GM12892 (cell line): ENCODE measurements around the gene AZU1.

ENCODE experiments used
- DNase-seq: peaks from one replicate; pipeline ENCODE4 v3.0.0; 2011; ENCODE audit not compliant: insufficient read length
- FAIRE-seq: peaks from 2 replicates; lab custom pipeline; 2011; peaks lifted over from hg19 to GRCh38; lab: Jason Lieb, UNC
- POLR2A ChIP-seq: IDR thresholded peaks from 2 replicates; pipeline ENCODE4 v1.6.1; 2011; ENCODE audit warnings: low read depth, low read length, control low read depth
- POLR2AphosphoS5 ChIP-seq: IDR thresholded peaks from 2 replicates; pipeline ENCODE4 v1.6.1; 2011; ENCODE audit warnings: low read depth, low read length, control low read depth
- TAF1 ChIP-seq: IDR thresholded peaks from 2 replicates; pipeline ENCODE4 v1.6.1; 2011; ENCODE audit warnings: low read depth, mild to moderate bottlenecking, control low read depth, low read length, borderline replicate concordance

The AZU1 gene

GRCh38 chr19:805600-806550, 21.8 kb upstream of the AZU1 start:
- no peak for TF ChIP-seq TAF1
- 0 out of 2 replicates have a peak, but pooled peaks have one; percentile 19 for TF ChIP-seq POLR2A
- peak; percentile 47; the same call in 1 of the 2 replicates for TF ChIP-seq POLR2AphosphoS5
- DNase-seq (no peak), FAIRE-seq (no peak)

DNA sequence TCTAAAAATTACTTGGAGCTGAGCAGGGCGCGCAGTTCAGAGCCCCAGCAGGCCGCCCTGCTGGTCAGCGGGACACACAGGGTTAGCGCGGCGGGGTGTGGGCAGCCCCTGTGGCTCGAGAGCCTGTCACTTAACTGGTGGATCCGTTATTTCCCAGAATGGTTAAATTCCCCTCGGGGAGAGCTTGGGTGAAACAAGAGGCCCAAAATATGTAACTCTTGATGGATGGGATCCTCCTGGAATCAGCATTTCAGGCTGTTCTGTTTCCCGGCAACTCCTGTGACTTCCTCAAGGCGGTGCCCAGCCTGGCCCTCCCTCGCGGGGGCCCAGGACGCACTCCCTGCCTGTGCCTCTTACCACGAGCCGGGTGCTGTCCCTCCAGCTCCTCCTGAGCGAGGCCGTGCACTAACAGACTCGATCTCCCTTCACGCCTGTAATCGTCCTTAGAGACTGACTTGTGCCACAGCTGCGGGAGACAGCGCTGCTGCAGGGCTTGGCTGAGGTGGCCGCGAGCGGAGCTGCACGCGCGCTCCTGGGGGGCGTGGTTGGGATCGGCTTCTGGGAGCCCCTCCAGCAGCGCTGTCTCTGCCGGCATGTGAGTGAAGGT, 20.7 kb upstream of the AZU1 start:
- DNase-seq (peak; percentile 26), FAIRE-seq (no peak)
- TF ChIP-seq TAF1, result no peak
- 0 out of 2 replicates have a peak, but pooled peaks have one; percentile 52 for TF ChIP-seq POLR2A
- TF ChIP-seq POLR2AphosphoS5, result peak; percentile 78

DNA sequence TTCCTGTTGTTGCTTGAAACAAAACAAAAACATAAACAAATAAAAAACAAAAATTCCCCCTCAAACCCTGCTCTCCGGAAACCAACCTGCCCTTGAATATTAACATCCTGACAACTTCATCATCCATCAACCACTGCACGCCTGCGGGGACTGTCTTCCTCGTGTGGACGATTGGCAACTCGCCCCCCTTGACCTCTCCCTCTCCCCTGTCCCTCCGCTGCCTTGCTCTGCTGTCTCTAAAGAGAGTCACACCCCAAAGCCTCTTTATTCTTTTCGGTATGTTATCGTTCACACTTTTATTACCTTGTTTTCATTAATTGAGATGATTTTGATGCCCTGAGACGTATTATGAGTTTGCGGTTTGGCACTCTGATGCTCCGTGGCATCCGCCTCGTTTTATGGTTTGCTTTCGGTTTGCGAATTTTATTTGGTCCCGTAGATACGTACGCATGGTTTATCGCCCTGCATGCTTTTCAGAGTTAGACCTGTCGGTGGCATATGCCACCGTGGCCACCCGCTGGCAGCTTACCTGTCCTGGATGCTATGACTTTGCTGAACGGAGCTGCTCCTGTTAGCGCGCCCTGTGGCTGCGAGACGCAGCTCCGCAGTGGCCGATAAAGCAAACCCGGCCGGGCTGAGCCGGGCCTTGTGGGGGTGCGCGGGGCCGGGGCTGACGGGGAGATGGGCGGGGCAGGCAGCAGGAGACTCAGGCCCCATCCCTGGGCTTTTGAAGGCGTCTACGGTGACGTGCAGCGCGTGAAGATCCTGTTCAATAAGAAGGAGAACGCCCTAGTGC, 19.8 kb upstream of the AZU1 start:
- TF ChIP-seq TAF1 (no peak), POLR2A (0 out of 2 replicates have a peak, but pooled peaks have one; percentile 48), POLR2AphosphoS5 (peak; percentile 54)
- DNase-seq (peak; percentile 25), FAIRE-seq (no peak)

GRCh38 chr19:808423-808775, 19.2 kb upstream of the AZU1 start:
- TF ChIP-seq TAF1, result no peak
- TF ChIP-seq POLR2A, result peak; percentile 60; the same call in 1 of the 2 replicates
- peak; percentile 49; the same call in 1 of the 2 replicates for TF ChIP-seq POLR2AphosphoS5
- FAIRE-seq (no peak), DNase-seq (peak; percentile 29)

- FAIRE-seq (no peak), DNase-seq (no peak)
- TF ChIP-seq TAF1, result no peak
- TF ChIP-seq POLR2A, result no peak; the same call in 1 of the 2 replicates
- no peak; the same call in 1 of the 2 replicates for TF ChIP-seq POLR2AphosphoS5
These were observed 17.4 kb upstream of the AZU1 start for GRCh38 chr19:810077-810855.

GRCh38 chr19:810883-811489, 16.7 kb upstream of the AZU1 start:
- FAIRE-seq, result no peak
- DNase-seq, result no peak
- TF ChIP-seq TAF1 (no peak), POLR2AphosphoS5 (no peak; the same call in 1 of the 2 replicates), POLR2A (0 out of 2 replicates have a peak, but pooled peaks have one; percentile 26)

GRCh38 chr19:811506-812048, 16.1 kb upstream of the AZU1 start:
- FAIRE-seq (no peak), DNase-seq (no peak)
- TF ChIP-seq POLR2AphosphoS5, result no peak
- peak; percentile 12; the same call in 1 of the 2 replicates for TF ChIP-seq POLR2A

- TF ChIP-seq POLR2AphosphoS5 (peak; percentile 77), POLR2A (peak; percentile 52; the same call in 1 of the 2 replicates), TAF1 (no peak)
- FAIRE-seq, result no peak
- DNase-seq, result no peak
These were observed 15.4 kb upstream of the AZU1 start for GRCh38 chr19:812049-812746.

GRCh38 chr19:812747-813218, 14.9 kb upstream of the AZU1 start:
- TF ChIP-seq TAF1 (no peak), POLR2AphosphoS5 (peak; percentile 76; the same call in 1 of the 2 replicates), POLR2A (0 out of 2 replicates have a peak, but pooled peaks have one; percentile 7)
- DNase-seq (no peak), FAIRE-seq (no peak)
